GM18951 (cell line): ENCODE results near the gene AMH.
"Not testable (repeated sequence)": the region's sequence is repeated elsewhere in the genome, so short reads cannot be mapped to it uniquely, and the experiment has no call there.

Experiments
- POLR2A ChIP-seq: IDR thresholded peaks from 4 replicates; pipeline ENCODE4 v1.6.1; 2011; ENCODE audit warnings: mild to moderate bottlenecking; ENCODE audit not compliant: insufficient read length, insufficient read depth; ENCODE audit errors: extremely low read depth
- in situ Hi-C: fragments of 300-500 bp; cut with MboI; formaldehyde crosslinking; loops from one replicate; pipeline ENCODE4 v1.12.0; 2022; ENCODE audit warnings: low sequenced_read_pairs, mixed read lengths, inconsistent platforms; ENCODE audit not compliant: unreplicated experiment

The AMH gene

DNA sequence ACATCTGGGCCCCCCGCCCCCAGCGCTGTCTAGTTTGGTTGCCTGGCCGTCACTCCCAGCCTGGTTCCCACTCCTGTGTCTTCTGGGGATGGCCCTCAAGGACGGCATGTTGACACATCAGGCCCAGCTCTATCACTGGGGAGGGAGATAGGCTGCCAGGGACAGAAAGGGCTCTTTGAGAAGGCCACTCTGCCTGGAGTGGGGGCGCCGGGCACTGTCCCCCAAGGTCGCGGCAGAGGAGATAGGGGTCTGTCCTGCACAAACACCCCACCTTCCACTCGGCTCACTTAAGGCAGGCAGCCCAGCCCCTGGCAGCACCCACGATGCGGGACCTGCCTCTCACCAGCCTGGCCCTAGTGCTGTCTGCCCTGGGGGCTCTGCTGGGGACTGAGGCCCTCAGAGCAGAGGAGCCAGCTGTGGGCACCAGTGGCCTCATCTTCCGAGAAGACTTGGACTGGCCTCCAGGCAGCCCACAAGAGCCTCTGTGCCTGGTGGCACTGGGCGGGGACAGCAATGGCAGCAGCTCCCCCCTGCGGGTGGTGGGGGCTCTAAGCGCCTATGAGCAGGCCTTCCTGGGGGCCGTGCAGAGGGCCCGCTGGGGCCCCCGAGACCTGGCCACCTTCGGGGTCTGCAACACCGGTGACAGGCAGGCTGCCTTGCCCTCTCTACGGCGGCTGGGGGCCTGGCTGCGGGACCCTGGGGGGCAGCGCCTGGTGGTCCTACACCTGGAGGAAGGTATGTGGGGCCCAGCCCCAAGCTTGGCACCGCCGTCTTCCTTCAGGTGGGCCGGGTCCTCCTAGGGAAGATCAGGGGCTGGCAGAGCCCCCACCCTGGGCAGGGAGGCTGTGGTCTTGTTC lies at the start of gene AMH:
Gene AMH (plus strand): TSS at position 314 of the 857 bp plus-strand sequence. CDS start 10 bp downstream, at position 324.
- in situ Hi-C loops = no loop called here
- TF ChIP-seq POLR2A = peak; percentile 10

DNA sequence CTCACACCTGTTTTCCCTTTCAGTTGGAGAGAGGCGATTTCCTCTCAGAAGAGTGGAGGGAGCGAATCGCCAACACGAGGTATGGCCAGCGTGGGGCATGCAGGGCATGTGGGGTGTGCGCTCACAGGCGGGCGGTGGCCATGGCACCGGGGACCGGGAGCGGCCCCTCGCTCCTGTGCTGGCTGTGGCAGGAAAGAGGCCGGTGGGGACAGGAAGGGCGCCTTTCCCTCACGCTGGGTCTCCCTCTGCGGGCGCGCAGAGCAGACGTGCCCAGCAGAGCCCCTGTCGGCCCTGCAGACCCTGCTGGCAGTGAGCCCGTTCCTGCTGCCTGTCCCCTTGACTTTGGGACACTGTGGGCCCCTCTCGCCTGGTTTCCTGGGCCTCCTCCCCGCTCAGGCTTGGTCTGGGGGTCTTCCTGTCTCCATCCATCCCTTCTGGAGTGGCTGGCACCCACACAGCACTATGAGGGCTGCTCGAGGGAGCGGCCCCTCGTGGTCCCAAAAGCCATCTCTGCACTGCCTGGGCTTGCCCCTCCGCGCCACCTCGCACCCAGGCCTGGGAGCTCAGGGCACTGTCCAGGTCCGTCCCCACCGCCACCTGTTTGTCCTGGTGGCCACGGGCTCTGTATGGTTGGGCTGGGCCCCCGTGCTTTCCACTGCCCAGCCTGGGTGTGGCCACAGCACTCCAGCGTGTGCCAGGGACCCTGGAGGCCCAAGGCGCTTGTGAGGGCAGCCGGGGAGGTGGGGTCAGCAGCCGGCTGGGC lies 49.1 kb upstream of the AMH start:
- TF ChIP-seq POLR2A = no peak
- in situ Hi-C loops = no loop called here

- in situ Hi-C loops = not testable (repeated sequence)
These were observed 48.4 kb upstream of the AMH start for GRCh38 chr19:2200624-2201294.

DNA sequence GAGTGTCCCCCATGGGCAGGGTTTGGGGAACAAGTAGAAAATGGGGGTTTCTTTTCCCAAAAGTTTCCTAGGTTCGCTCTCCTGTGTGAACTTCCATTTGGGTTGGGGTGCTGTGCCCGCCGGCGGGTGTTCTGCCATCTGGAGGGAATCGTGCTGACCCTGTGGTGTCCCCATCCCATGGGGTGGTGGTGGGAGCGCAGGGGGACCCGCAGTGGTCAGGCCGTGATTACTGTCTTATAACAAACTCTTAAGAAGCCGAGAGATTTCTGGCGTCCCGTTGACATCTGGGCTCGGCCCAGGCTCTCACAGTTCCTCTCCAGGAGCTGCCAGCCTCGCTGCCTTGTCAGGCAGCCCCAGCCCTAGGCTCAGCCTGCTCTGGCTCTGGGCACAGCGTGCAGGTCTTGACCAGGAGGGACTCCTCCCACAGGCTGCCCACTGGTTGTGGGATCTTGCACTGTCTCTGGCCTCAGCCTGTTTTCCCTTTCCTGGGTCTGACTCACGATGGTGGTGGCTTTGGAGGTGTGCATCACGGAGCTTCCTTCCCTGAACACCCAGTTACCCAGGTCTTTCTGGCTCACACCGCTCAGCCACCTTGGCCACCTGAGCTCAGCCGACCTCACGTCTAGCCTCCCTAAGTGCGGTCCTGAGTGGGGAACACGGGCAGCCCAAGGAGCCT lies 47.5 kb upstream of the AMH start:
- TF ChIP-seq POLR2A = no peak
- in situ Hi-C loops = no loop called here

GRCh38 chr19:2202366-2202765 lies 46.8 kb upstream of the AMH start:
- in situ Hi-C loops = no loop called here
- no peak for TF ChIP-seq POLR2A

- no peak for TF ChIP-seq POLR2A
- in situ Hi-C loops = no loop called here
These were observed 42.1 kb upstream of the AMH start for GRCh38 chr19:2207008-2207407.

GRCh38 chr19:2207991-2208860 lies 40.9 kb upstream of the AMH start:
- in situ Hi-C loops = no loop called here
- no peak for TF ChIP-seq POLR2A

GRCh38 chr19:2208975-2209374 lies 40.1 kb upstream of the AMH start:
- in situ Hi-C loops = no loop called here
- no peak for TF ChIP-seq POLR2A

DNA sequence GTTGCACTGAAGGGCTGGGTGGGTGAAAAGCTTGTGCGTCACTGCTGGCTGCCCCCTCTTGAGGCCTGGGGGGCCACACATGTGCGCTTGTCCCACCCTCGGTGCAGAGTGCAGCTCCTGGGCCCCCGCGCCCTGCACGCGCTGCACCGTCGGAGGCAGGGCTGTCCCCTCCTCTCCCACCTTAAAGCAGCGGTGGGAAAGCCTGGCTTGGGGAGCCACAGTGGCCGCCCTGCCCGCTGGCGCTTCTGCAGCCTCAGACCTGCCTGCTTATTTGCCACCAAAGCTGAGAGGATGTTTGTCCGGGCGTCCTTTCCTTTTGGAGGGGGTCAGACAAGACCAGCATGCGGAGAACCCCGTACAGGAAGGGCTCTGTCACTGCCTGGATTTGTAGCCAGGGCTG lies 39.7 kb upstream of the AMH start:
- in situ Hi-C loops = no loop called here
- TF ChIP-seq POLR2A = no peak

- in situ Hi-C loops = no loop called here
- TF ChIP-seq POLR2A = no peak
These were observed 38.9 kb upstream of the AMH start for GRCh38 chr19:2210206-2210605.

DNA sequence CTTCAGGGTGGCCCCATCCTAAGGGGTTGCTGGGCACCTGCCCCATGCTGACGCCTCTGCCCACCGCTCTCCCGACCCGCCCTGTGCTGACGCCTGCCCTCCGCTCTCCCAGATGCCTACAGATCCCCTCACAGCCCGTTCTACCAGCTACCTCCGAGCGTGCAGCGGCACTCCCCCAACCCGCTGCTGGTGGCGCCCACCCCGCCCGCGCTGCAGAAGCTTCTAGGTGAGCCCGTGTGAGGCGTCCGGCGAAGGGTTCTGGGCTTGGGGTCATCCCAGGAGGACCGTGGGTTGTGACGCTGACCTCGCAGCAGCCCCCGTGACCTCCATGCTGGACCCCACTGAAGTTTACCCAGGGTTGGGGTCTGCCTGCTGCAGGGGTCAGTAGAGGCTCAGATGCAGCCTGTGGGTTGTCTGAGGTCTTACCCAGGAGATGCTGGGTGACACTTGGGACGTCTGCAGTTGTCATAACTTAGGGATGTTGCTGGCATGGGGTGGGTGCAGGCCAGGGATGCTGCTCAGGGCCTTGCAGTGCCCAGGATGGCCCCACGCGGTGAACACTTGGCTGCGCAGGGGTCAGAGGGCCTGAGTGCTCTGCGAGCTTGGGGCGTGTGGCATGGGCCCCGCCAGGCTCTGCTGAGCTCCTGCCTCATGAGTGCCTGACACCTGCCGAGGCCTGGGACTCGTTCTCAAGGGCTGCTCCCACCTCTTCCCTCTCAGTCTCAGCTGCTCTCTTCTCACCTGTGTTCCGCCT lies 38.0 kb upstream of the AMH start:
- in situ Hi-C loops = no loop called here
- TF ChIP-seq POLR2A = no peak
